H1 (cell line): ENCODE data around the gene SUPT20HL1. TPM values are rescaled to one million over a fixed set of nuclear protein-coding genes. Genes with fewer than 3 reads are reported as not detected.

ENCODE experiments used
- CTCF ChIA-PET: fragments of 300-600 bp; sonication (Branson Sonifier 250); formaldehyde crosslinking; loops from one replicate; lab custom pipeline; 2021; ENCODE audit not compliant: partially characterized antibody; lab: Charles Lee
- POLR2A ChIA-PET: fragments of 300-600 bp; sonication (Branson Sonifier 250); formaldehyde crosslinking; loops from one replicate; lab custom pipeline; 2021; ENCODE audit warnings: inconsistent platforms; ENCODE audit not compliant: partially characterized antibody; lab: Charles Lee
- DNase-seq, 2 experiments: peaks; one replicate each; pipeline versions ENCODE4 v3.0.0 to v3.0.0-alpha.2; 2010 to 2022; ENCODE audit warnings: low spot score in 2 of 2, low read depth in 1 of 2, mixed read lengths in 1 of 2
- FAIRE-seq: peaks from 2 replicates; lab custom pipeline; 2011; peaks lifted over from hg19 to GRCh38; lab: Jason Lieb, UNC
- H2AFZ ChIP-seq: 2 replicates; pipeline ENCODE4 v1.8.1; 2012; ENCODE audit warnings: low read length, inconsistent platforms
- H2AK5ac ChIP-seq: 2 replicates; pipeline ENCODE4 v1.6.1; 2013; ENCODE audit warnings: low read depth, low read length
- H2BK120ac ChIP-seq: replicated peaks from 2 replicates; pipeline ENCODE3; 2013; ENCODE audit warnings: low read depth, low read length, inconsistent platforms
- H2BK12ac ChIP-seq: 2 replicates; pipeline ENCODE4 v1.6.1; 2013; ENCODE audit warnings: low read depth, low read length
- H2BK15ac ChIP-seq: 2 replicates; pipeline ENCODE4 v1.6.1; 2013; ENCODE audit warnings: low read length
- H2BK20ac ChIP-seq: 2 replicates; pipeline ENCODE4 v1.6.1; 2013; ENCODE audit warnings: low read length
- H2BK5ac ChIP-seq: 2 replicates; pipeline ENCODE4 v1.6.1; 2013; ENCODE audit warnings: low read depth, low read length
- H3K14ac ChIP-seq: 2 replicates; pipeline ENCODE4 v1.6.1; 2013; ENCODE audit warnings: inconsistent platforms; ENCODE audit not compliant: insufficient read length
- H3K18ac ChIP-seq: 2 replicates; pipeline ENCODE4 v1.6.1; 2013; ENCODE audit warnings: low read length; ENCODE audit errors: extremely low read depth
- H3K23ac ChIP-seq: 2 replicates; pipeline ENCODE4 v1.6.1; 2013; ENCODE audit warnings: inconsistent platforms; ENCODE audit not compliant: insufficient read length
- H3K23me2 ChIP-seq: 2 replicates; pipeline ENCODE4 v1.6.1; 2013; ENCODE audit warnings: low read depth, low read length
- H3K27ac ChIP-seq: 2 replicates; pipeline ENCODE4 v1.6.1; 2011; ENCODE audit warnings: low read depth, low read length, inconsistent platforms
- H3K27me3 ChIP-seq, 4 experiments: replicated peaks in 1 of 4; 1 replicate in 1 of 4; 2 replicates in 3 of 4; pipeline versions ENCODE4 v1.6.1 to v1.8.1; 2011 to 2013; ENCODE audit warnings: low read length in 3 of 4, mild to moderate bottlenecking in 3 of 4, inconsistent platforms in 2 of 4, mixed read lengths in 2 of 4, moderate library complexity in 1 of 4; ENCODE audit not compliant: control insufficient read depth in 3 of 4, insufficient read depth in 3 of 4; ENCODE audit errors: extremely low read depth in 1 of 4
- H3K36me3 ChIP-seq, 4 experiments: 2 replicates each; pipeline versions ENCODE4 v1.6.1 to v1.8.1; 2011 to 2013; ENCODE audit warnings: mild to moderate bottlenecking in 4 of 4, low read length in 3 of 4, moderate library complexity in 2 of 4, control low read depth in 1 of 4, inconsistent platforms in 1 of 4; ENCODE audit not compliant: insufficient read depth in 4 of 4, control insufficient read depth in 2 of 4
- H3K4ac ChIP-seq: replicated peaks from 2 replicates; pipeline ENCODE3; 2013; ENCODE audit warnings: low read length, low read depth, mixed read lengths, inconsistent platforms; ENCODE audit not compliant: insufficient read length
- H3K4me1 ChIP-seq, 4 experiments: replicated peaks in 1 of 4; 1 replicate in 1 of 4; 2 replicates in 3 of 4; pipeline versions ENCODE4 v1.6.1 to v1.8.1; 2011 to 2013; ENCODE audit warnings: low read length in 3 of 4, inconsistent platforms in 2 of 4, mixed read lengths in 1 of 4; ENCODE audit not compliant: insufficient read depth in 4 of 4, control insufficient read depth in 3 of 4
- H3K4me2 ChIP-seq, 2 experiments: 2 replicates each; pipeline versions ENCODE4 v1.6.1 to v1.8.1; 2011 to 2013; ENCODE audit warnings: low read depth in 2 of 2, low read length in 2 of 2, control low read depth in 1 of 2, inconsistent platforms in 1 of 2, mild to moderate bottlenecking in 1 of 2; ENCODE audit not compliant: insufficient read depth in 1 of 2
- H3K4me3 ChIP-seq, 4 experiments: fragments of 200-600, 300-600 bp in 1 of 4; sonication (generic), shearing (Covaris generic), sonication (Bioruptor Twin) in 1 of 4; 2 replicates each; pipeline versions ENCODE4 v1.5.1 to v1.8.1; 2011 to 2016; ENCODE audit warnings: low read length in 4 of 4, low read depth in 3 of 4, control low read depth in 2 of 4, inconsistent platforms in 2 of 4, mild to moderate bottlenecking in 2 of 4, mixed read lengths in 1 of 4, moderate library complexity in 1 of 4; ENCODE audit not compliant: insufficient read depth in 2 of 4; ENCODE audit errors: extremely low read depth in 1 of 4
- H3K56ac ChIP-seq: replicated peaks from 2 replicates; pipeline ENCODE3; 2013; ENCODE audit warnings: low read depth, mild to moderate bottlenecking, mixed read lengths, low read length, inconsistent platforms; ENCODE audit not compliant: insufficient read length
- H3K79me1 ChIP-seq: 2 replicates; pipeline ENCODE4 v1.6.1; 2013; ENCODE audit warnings: low read depth, low read length, control low read depth
- H3K79me2 ChIP-seq, 2 experiments: 2 replicates each; pipeline versions ENCODE4 v1.6.1 to v1.8.1; 2012 to 2013; ENCODE audit warnings: low read length in 2 of 2, mild to moderate bottlenecking in 2 of 2, inconsistent platforms in 1 of 2; ENCODE audit not compliant: insufficient read depth in 2 of 2, control insufficient read depth in 1 of 2
- H3K9ac ChIP-seq, 4 experiments: replicated peaks in 1 of 4; 1 replicate in 1 of 4; 2 replicates in 3 of 4; pipeline versions ENCODE4 v1.6.1 to v1.8.1; 2011 to 2013; ENCODE audit warnings: low read depth in 3 of 4, low read length in 3 of 4, control low read depth in 2 of 4, mild to moderate bottlenecking in 2 of 4, moderate library complexity in 2 of 4, inconsistent platforms in 1 of 4; ENCODE audit errors: extremely low read depth in 1 of 4
- H3K9me3 ChIP-seq, 2 experiments: 2 replicates each; pipeline versions ENCODE4 v1.6.1 to v1.8.1; 2012 to 2013; ENCODE audit warnings: mild to moderate bottlenecking in 2 of 2, moderate library complexity in 2 of 2, control low read depth in 1 of 2, inconsistent platforms in 1 of 2, low read depth in 1 of 2, low read length in 1 of 2, mixed read lengths in 1 of 2; ENCODE audit not compliant: insufficient read depth in 2 of 2
- H4K20me1 ChIP-seq, 2 experiments: replicated peaks in 1 of 2; 2 replicates each; pipeline versions ENCODE3 to v1.8.1; 2011 to 2013; ENCODE audit warnings: inconsistent platforms in 2 of 2, low read length in 2 of 2, mild to moderate bottlenecking in 1 of 2; ENCODE audit not compliant: insufficient read depth in 2 of 2, control insufficient read depth in 1 of 2
- H4K5ac ChIP-seq: 2 replicates; pipeline ENCODE4 v1.6.1; 2013; ENCODE audit warnings: low read length, low read depth, mixed read lengths, inconsistent platforms; ENCODE audit not compliant: insufficient read length
- H4K8ac ChIP-seq: 2 replicates; pipeline ENCODE4 v1.8.0; 2013; ENCODE audit warnings: mild to moderate bottlenecking, moderate library complexity, low read length, inconsistent platforms; ENCODE audit not compliant: insufficient read depth; ENCODE audit errors: extremely low read depth
- H4K91ac ChIP-seq: replicated peaks from 2 replicates; pipeline ENCODE3; 2013; ENCODE audit warnings: low read length, mixed read lengths, inconsistent platforms; ENCODE audit not compliant: insufficient read length
- JUN ChIP-seq: IDR thresholded peaks from 2 replicates; pipeline ENCODE4 v1.6.1; 2011; ENCODE audit warnings: low read depth, mild to moderate bottlenecking, improper control_type of control experiment, low read length
- RAD21 ChIP-seq, 2 experiments: IDR thresholded peaks in 1 of 2; conservative IDR thresholded peaks in 1 of 2; 2 replicates each; pipeline ENCODE4 v1.6.1; 2011; ENCODE audit warnings: low read depth in 2 of 2, low read length in 2 of 2, improper control_type of control experiment in 1 of 2, inconsistent platforms in 1 of 2, mild to moderate bottlenecking in 1 of 2, moderate library complexity in 1 of 2
- TBP ChIP-seq: IDR thresholded peaks from 2 replicates; pipeline ENCODE4 v1.6.1; 2011; ENCODE audit warnings: low read depth, low read length, improper control_type of control experiment
- WGBS, 2 experiments: shearing (Covaris generic) in 1 of 2; methylation state at CpG; one replicate each; pipeline versions ENCODE4 v1.1.6 to v1.1.7; 2013 to 2015; ENCODE audit warnings: low lambda C conversion rate in 2 of 2, mixed read lengths in 2 of 2, inconsistent platforms in 1 of 2, low coverage in 1 of 2, missing lambda C conversion rate in 1 of 2; ENCODE audit not compliant: insufficient replicate concordance in 2 of 2, insufficient coverage in 1 of 2, insufficient read length in 1 of 2; ENCODE audit errors: extremely low coverage in 1 of 2, missing lambda C conversion rate in 1 of 2; 5-methylcytosine and 5-hydroxymethylcytosine counted together
- polyA plus RNA-seq, 7 experiments: library from polyadenylated mRNA; depleted of rRNA in 3 of 7; stranded (reverse) in 5 of 7; unstranded in 2 of 7; fragments of >200 nt in 5 of 7; fragments of 200-250 nt in 2 of 7; gene quantifications; 1 replicate in 5 of 7; 2 replicates in 1 of 7; 4 replicates in 1 of 7; pipeline versions ENCODE4 v1.2.1 to v1.2.3, GENCODE V29; 2011 to 2013; ENCODE audit warnings: missing spikeins in 2 of 7, mixed read lengths in 2 of 7
- total RNA-seq: library from RNA; stranded (reverse); fragmentation: NEBNext Ultra II Directional; extraction: Animal tissue kit (Norgen Biotek cat#: 25700); gene quantifications from 2 replicates; pipeline ENCODE4 v1.2.1, GENCODE V29; 2021

The SUPT20HL1 gene
- total and polyA plus RNA-seq, 2 of the 8 experiments (the other 6 are each of a cell fraction or from before 2014, with no cell fraction given) = not detected

DNA sequence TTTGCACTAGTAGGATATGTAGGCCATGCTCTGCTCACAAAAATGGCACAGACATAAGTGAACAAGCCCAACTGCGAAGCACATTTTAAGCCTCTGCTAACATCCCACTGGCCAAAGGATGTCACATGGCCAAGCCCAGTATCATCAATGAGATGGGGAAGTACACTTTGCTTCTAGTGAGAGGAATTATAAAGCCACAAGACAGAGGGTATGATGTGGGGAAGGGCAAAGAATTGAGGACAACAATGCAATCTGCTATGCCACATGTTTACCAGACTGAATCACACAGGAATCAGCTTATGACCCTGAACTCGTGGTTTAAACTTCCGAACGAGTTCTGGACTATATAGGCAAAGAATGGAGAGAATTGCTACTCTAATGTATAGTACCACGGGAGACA lies 39.1 kb downstream of the SUPT20HL1 start:
- H2BK12ac ChIP-seq = no peak overlapping the region
- no peaks in the 10 kb centered on the region for H3K79me2 ChIP-seq
- FAIRE-seq (no peak), DNase-seq (no peak)
- no peak overlapping the region for H2BK120ac ChIP-seq
- H3K79me1 ChIP-seq = no peaks in the 10 kb centered on the region
- TF ChIP-seq JUN (no peak), TBP (no peak), RAD21 (IDR thresholded peaks at IDR 0.05 in 1 of 2, conservative IDR thresholded peaks at IDR 0.05 in 1 of 2; ENCODE audit: low read depth in 2 of 2, low read length in 2 of 2) (no peak)
- H4K91ac ChIP-seq = no peak overlapping the region
- H3K14ac ChIP-seq = no peak overlapping the region
- H3K56ac ChIP-seq = no peak overlapping the region
- H3K4me3 ChIP-seq = no peak overlapping the region
- H2AFZ ChIP-seq = no peak overlapping the region
- H3K4me2 ChIP-seq = no peak overlapping the region
- no peak overlapping the region for H2AK5ac ChIP-seq
- H3K23ac ChIP-seq = no peak overlapping the region
- no peak overlapping the region for H2BK15ac ChIP-seq
- ChIA-PET CTCF (interaction anchor here (1.2 to 11.4 kb wide), 6 partner anchors 9 to 126 kb away, joined by 3 to 144 read pairs (median 4); no protein-coding TSS in a partner anchor), POLR2A (no interaction called here)
- peaks cover 3% of the 10 kb centered on the region; the same call in 1 of the 2 replicates for H3K23me2 ChIP-seq
- no peak overlapping the region for H4K8ac ChIP-seq
- H3K9me3 ChIP-seq = no peaks in the 10 kb centered on the region
- no peak overlapping the region for H2BK20ac ChIP-seq
- WGBS, 2 experiments = 89% methylated on average over 4 of the region's 5 CpGs; no CpG with 5 or more reads in 1 of the 2 experiments
- H3K18ac ChIP-seq = no peak overlapping the region
- no peak overlapping the region for H4K5ac ChIP-seq
- H3K27ac ChIP-seq = no peak overlapping the region
- no peaks in the 10 kb centered on the region for H3K36me3 ChIP-seq
- H3K4me1 ChIP-seq = no peaks in the 10 kb centered on the region
- no peaks in the 10 kb centered on the region for H4K20me1 ChIP-seq
- H2BK5ac ChIP-seq = no peak overlapping the region
- no peak overlapping the region for H3K9ac ChIP-seq
- H3K4ac ChIP-seq = no peak overlapping the region
- no peaks in the 10 kb centered on the region for H3K27me3 ChIP-seq
